ENCODE measurements around the gene GEMIN2.

DNA sequence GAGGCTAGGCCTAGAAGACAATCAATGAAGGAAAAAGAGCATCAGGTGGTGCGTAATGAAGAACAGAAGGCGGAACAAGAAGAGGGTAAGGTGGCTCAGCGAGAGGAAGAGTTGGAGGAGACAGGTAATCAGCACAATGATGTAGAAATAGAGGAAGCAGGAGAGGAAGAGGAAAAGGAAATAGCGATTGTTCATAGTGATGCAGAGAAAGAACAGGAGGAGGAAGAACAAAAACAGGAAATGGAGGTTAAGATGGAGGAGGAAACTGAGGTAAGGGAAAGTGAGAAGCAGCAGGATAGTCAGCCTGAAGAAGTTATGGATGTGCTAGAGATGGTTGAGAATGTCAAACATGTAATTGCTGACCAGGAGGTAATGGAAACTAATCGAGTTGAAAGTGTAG, 66.4 kb downstream of the GEMIN2 start:
- TF ChIP-seq, protein P1, sequence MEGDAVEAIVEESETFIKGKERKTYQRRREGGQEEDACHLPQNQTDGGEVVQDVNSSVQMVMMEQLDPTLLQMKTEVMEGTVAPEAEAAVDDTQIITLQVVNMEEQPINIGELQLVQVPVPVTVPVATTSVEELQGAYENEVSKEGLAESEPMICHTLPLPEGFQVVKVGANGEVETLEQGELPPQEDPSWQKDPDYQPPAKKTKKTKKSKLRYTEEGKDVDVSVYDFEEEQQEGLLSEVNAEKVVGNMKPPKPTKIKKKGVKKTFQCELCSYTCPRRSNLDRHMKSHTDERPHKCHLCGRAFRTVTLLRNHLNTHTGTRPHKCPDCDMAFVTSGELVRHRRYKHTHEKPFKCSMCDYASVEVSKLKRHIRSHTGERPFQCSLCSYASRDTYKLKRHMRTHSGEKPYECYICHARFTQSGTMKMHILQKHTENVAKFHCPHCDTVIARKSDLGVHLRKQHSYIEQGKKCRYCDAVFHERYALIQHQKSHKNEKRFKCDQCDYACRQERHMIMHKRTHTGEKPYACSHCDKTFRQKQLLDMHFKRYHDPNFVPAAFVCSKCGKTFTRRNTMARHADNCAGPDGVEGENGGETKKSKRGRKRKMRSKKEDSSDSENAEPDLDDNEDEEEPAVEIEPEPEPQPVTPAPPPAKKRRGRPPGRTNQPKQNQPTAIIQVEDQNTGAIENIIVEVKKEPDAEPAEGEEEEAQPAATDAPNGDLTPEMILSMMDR (IDR thresholded peaks at IDR 0.05), result no peak
- TF ChIP-seq, protein P2, sequence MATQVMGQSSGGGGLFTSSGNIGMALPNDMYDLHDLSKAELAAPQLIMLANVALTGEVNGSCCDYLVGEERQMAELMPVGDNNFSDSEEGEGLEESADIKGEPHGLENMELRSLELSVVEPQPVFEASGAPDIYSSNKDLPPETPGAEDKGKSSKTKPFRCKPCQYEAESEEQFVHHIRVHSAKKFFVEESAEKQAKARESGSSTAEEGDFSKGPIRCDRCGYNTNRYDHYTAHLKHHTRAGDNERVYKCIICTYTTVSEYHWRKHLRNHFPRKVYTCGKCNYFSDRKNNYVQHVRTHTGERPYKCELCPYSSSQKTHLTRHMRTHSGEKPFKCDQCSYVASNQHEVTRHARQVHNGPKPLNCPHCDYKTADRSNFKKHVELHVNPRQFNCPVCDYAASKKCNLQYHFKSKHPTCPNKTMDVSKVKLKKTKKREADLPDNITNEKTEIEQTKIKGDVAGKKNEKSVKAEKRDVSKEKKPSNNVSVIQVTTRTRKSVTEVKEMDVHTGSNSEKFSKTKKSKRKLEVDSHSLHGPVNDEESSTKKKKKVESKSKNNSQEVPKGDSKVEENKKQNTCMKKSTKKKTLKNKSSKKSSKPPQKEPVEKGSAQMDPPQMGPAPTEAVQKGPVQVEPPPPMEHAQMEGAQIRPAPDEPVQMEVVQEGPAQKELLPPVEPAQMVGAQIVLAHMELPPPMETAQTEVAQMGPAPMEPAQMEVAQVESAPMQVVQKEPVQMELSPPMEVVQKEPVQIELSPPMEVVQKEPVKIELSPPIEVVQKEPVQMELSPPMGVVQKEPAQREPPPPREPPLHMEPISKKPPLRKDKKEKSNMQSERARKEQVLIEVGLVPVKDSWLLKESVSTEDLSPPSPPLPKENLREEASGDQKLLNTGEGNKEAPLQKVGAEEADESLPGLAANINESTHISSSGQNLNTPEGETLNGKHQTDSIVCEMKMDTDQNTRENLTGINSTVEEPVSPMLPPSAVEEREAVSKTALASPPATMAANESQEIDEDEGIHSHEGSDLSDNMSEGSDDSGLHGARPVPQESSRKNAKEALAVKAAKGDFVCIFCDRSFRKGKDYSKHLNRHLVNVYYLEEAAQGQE (IDR thresholded peaks at IDR 0.05), result no peak
- no peak for TF ChIP-seq POLR2A (IDR thresholded peaks at IDR 0.05; ENCODE audit: low read length)
- TF ChIP-seq MYC (IDR thresholded peaks at IDR 0.05; ENCODE audit: borderline replicate concordance, low read length), result no peak
- no peak for TF ChIP-seq RCOR1 (IDR thresholded peaks at IDR 0.05; ENCODE audit: low read depth, low read length)
- TF ChIP-seq, protein P3, sequence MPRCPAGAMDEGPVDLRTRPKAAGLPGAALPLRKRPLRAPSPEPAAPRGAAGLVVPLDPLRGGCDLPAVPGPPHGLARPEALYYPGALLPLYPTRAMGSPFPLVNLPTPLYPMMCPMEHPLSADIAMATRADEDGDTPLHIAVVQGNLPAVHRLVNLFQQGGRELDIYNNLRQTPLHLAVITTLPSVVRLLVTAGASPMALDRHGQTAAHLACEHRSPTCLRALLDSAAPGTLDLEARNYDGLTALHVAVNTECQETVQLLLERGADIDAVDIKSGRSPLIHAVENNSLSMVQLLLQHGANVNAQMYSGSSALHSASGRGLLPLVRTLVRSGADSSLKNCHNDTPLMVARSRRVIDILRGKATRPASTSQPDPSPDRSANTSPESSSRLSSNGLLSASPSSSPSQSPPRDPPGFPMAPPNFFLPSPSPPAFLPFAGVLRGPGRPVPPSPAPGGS (IDR thresholded peaks at IDR 0.05), result no peak
- TF ChIP-seq CHD4 (IDR thresholded peaks at IDR 0.05; ENCODE audit: borderline replicate concordance), result no peak
- TF ChIP-seq CEBPB (IDR thresholded peaks at IDR 0.05), result no peak
- no peak for TF ChIP-seq RAD21 (conservative IDR thresholded peaks at IDR 0.05 in 1 of 2, IDR thresholded peaks at IDR 0.05 in 1 of 2)
